HPDE6-E6E7 (cell line): ENCODE data around the gene POU2AF1.

ENCODE experiments used
- DNase-seq: peaks from one replicate; pipeline ENCODE4 v3.0.0; 2011; ENCODE audit warnings: missing footprints; ENCODE audit errors: extremely low spot score

Gene POU2AF1

GRCh38 chr11:111387363-111387762 lies 8.3 kb upstream of the POU2AF1 start:
- no peak for DNase-seq

- no peak for DNase-seq
Observed at GRCh38 chr11:111386611-111387150, 7.6 kb upstream of the POU2AF1 start.

GRCh38 chr11:111384494-111384893 lies 5.4 kb upstream of the POU2AF1 start:
- no peak for DNase-seq

GRCh38 chr11:111382451-111382850 lies 3.4 kb upstream of the POU2AF1 start:
- no peak for DNase-seq

GRCh38 chr11:111379602-111380136 lies 594 bp upstream of the POU2AF1 start:
- no peak for DNase-seq

GRCh38 chr11:111378185-111378860 lies 752 bp downstream of the POU2AF1 start:
- no peak for DNase-seq

GRCh38 chr11:111376181-111376871 lies 2.7 kb downstream of the POU2AF1 start:
- no peak for DNase-seq

GRCh38 chr11:111373590-111373989 lies 5.5 kb downstream of the POU2AF1 start:
- no peak for DNase-seq

GRCh38 chr11:111372538-111372937 lies 6.5 kb downstream of the POU2AF1 start:
- no peak for DNase-seq

- DNase-seq: no peak
Observed at GRCh38 chr11:111370902-111371578, 8.0 kb downstream of the POU2AF1 start.

- no peak for DNase-seq
Observed at GRCh38 chr11:111370270-111370901, 8.7 kb downstream of the POU2AF1 start.

- DNase-seq: no peak
Observed at GRCh38 chr11:111368285-111368560, 10.9 kb downstream of the POU2AF1 start.

- DNase-seq: no peak
Observed at GRCh38 chr11:111367411-111368284, 11.4 kb downstream of the POU2AF1 start.

- DNase-seq: no peak
Observed at GRCh38 chr11:111366560-111367410, 12.3 kb downstream of the POU2AF1 start.

GRCh38 chr11:111365722-111366559 lies 13.1 kb downstream of the POU2AF1 start:
- no peak for DNase-seq

- no peak for DNase-seq
Observed at GRCh38 chr11:111364503-111364902, 14.6 kb downstream of the POU2AF1 start.

GRCh38 chr11:111363985-111364384 lies 15.1 kb downstream of the POU2AF1 start:
- DNase-seq: no peak

- no peak for DNase-seq
Observed at GRCh38 chr11:111362887-111363411, 16.1 kb downstream of the POU2AF1 start.

- no peak for DNase-seq
Observed at GRCh38 chr11:111361874-111362273, 17.2 kb downstream of the POU2AF1 start.
